ENCODE data around the gene LRP8. TPM values are rescaled to one million over a fixed set of nuclear protein-coding genes. Genes with fewer than 3 reads are reported as not detected.

The LRP8 gene
- total and polyA plus RNA-seq, 2 of the 4 experiments (the other 2 are of a cell fraction), result 12.0 to 12.1 TPM

GRCh38 chr1:53321776-53322602, 5.9 kb downstream of the LRP8 start:
- Histone ChIP-seq H2BK15ac (ENCODE audit: low read depth, low read length) (no peak overlapping the region), H2AK5ac (ENCODE audit: low read depth, low read length) (no peak overlapping the region), H3K14ac (replicated peaks; ENCODE audit: low read depth, low read length) (no peak overlapping the region), H3K4me2 (ENCODE audit: low read depth, low read length) (no peak overlapping the region), H2AK9ac (replicated peaks; ENCODE audit: low read depth, low read length, poor library complexity) (no peak overlapping the region), H2BK20ac (ENCODE audit: low read depth, low read length) (no peak overlapping the region), H2AFZ (replicated peaks; ENCODE audit: low read length, poor library complexity) (no peak overlapping the region), H3K4me3 (ENCODE audit: insufficient read depth, low read depth, low read length) (no peak overlapping the region), H3K56ac (ENCODE audit: extremely low read depth, insufficient read depth, low read length) (no peak overlapping the region), H4K8ac (ENCODE audit: low read depth in 2 of 2, low read length in 2 of 2) (no peak overlapping the region), H3K4me1 (ENCODE audit: control insufficient read depth, insufficient read depth, low read length) (peaks cover 2% of the 10 kb centered on the region), H3K18ac (ENCODE audit: low read depth, low read length) (no peak overlapping the region), H2BK120ac (ENCODE audit: low read depth, low read length) (no peak overlapping the region), H3K9ac (ENCODE audit: low read depth, low read length) (no peak overlapping the region), H4K20me1 (ENCODE audit: insufficient read depth, low read length) (no peaks in the 10 kb centered on the region), H4K5ac (ENCODE audit: low read depth, low read length) (no peak overlapping the region), H4K91ac (ENCODE audit: insufficient read depth, low read depth, low read length) (no peak overlapping the region), H3K27me3 (ENCODE audit: control insufficient read depth, insufficient read depth, low read length) (no peaks in the 10 kb centered on the region), H3K9me1 (ENCODE audit: insufficient read depth, low read length) (peaks cover 4% of the 10 kb centered on the region; the same call in 1 of the 2 replicates), H3K4ac (ENCODE audit: low read depth, low read length) (no peak overlapping the region), H3K9me3 (ENCODE audit: control insufficient read depth, insufficient read depth, low read length) (no peaks in the 10 kb centered on the region), H3K23ac (ENCODE audit: low read depth, low read length) (no peak overlapping the region), H2BK5ac (ENCODE audit: low read depth, low read length, poor library complexity, severe bottlenecking) (no peak overlapping the region), H3K79me1 (ENCODE audit: low read depth in 1 of 2, low read length in 2 of 2) (peaks cover 6 to 17% of the 10 kb centered on the region in 2 experiments; a peak in 3 of 4 replicates), H3K36me3 (ENCODE audit: control insufficient read depth, insufficient read depth, low read length) (no peaks in the 10 kb centered on the region; the same call in 1 of the 2 replicates), H3K27ac (ENCODE audit: insufficient read depth, low read length) (no peak overlapping the region)
- in situ Hi-C loops (cut with MboI; ENCODE audit: low sequenced_read_pairs) (no loop called here), intact Hi-C loops (cut with micrococcal nuclease) (no loop called here), dilution Hi-C loops (cut with HindIII; ENCODE audit: low sequenced_read_pairs, unreplicated experiment) (no loop called here)
- DNase-seq (no peak), ATAC-seq (ENCODE audit: low read depth) (no peak)
- 100% methylated on average over 3 of the region's 11 CpGs; no CpG with 5 or more reads in 1 of the 2 experiments for WGBS, 2 experiments (ENCODE audit: extremely low coverage in 2 of 2, insufficient read length in 1 of 2)
- POLR2A ChIA-PET (ENCODE audit: unreplicated experiment), result no interaction called here
- BruUV-seq (replicated peaks), result no TSS peak
- CTCF ChIA-PET, result no interaction called here
- TF ChIP-seq CHD1 (IDR thresholded peaks at IDR 0.05; ENCODE audit: low read depth, low read length), result no peak
- no peak for TF ChIP-seq CEBPB (IDR thresholded peaks at IDR 0.05; ENCODE audit: low read depth, low read length)
- no peak for TF ChIP-seq POLR2A (IDR thresholded peaks at IDR 0.05; ENCODE audit: low read depth, low read length)
- TF ChIP-seq SMC3 (IDR thresholded peaks at IDR 0.05; ENCODE audit: low read depth, low read length), result no peak
- no peak for TF ChIP-seq CTCF (conservative IDR thresholded peaks at IDR 0.05; ENCODE audit: low read depth, low read length)
- TF ChIP-seq RAD21 (IDR thresholded peaks at IDR 0.05; ENCODE audit: low read length), result no peak
- no peak for TF ChIP-seq MAFK (IDR thresholded peaks at IDR 0.05; ENCODE audit: low read depth, low read length)
- TF ChIP-seq BHLHE40 (IDR thresholded peaks at IDR 0.05; ENCODE audit: low read depth, low read length), result no peak
- TF ChIP-seq FOS (IDR thresholded peaks at IDR 0.05; ENCODE audit: low read depth, low read length), result no peak
- no peak for TF ChIP-seq MXI1 (IDR thresholded peaks at IDR 0.05; ENCODE audit: borderline replicate concordance, low read depth, low read length)
- no peak for TF ChIP-seq RCOR1 (IDR thresholded peaks at IDR 0.05; ENCODE audit: insufficient replicate concordance, low read length)
- no peak for TF ChIP-seq RFX5 (IDR thresholded peaks at IDR 0.05; ENCODE audit: low read depth, low read length)
- TF ChIP-seq ELK1 (IDR thresholded peaks at IDR 0.05; ENCODE audit: borderline replicate concordance, low read depth, low read length), result no peak
- no peak for TF ChIP-seq NFE2L2 (IDR thresholded peaks at IDR 0.05; ENCODE audit: low read depth, low read length)
- no peak for TF ChIP-seq MAZ (IDR thresholded peaks at IDR 0.05; ENCODE audit: borderline replicate concordance, low read depth, low read length)

Measured in IMR-90 (cell line).